Activated T-helper 1 cell treated with Interleukin-2 at 50 U/mL for 16 hours (primary cell): ENCODE results near the gene ANKRD30B.
"Not testable (repeated sequence)": the region's sequence is repeated elsewhere in the genome, so short reads cannot be mapped to it uniquely, and the experiment has no call there.

Experiments
- DNase-seq: peaks from one replicate; pipeline ENCODE4 v3.0.0-alpha.2; 2020; ENCODE audit warnings: low read depth

Gene ANKRD30B, protein sequence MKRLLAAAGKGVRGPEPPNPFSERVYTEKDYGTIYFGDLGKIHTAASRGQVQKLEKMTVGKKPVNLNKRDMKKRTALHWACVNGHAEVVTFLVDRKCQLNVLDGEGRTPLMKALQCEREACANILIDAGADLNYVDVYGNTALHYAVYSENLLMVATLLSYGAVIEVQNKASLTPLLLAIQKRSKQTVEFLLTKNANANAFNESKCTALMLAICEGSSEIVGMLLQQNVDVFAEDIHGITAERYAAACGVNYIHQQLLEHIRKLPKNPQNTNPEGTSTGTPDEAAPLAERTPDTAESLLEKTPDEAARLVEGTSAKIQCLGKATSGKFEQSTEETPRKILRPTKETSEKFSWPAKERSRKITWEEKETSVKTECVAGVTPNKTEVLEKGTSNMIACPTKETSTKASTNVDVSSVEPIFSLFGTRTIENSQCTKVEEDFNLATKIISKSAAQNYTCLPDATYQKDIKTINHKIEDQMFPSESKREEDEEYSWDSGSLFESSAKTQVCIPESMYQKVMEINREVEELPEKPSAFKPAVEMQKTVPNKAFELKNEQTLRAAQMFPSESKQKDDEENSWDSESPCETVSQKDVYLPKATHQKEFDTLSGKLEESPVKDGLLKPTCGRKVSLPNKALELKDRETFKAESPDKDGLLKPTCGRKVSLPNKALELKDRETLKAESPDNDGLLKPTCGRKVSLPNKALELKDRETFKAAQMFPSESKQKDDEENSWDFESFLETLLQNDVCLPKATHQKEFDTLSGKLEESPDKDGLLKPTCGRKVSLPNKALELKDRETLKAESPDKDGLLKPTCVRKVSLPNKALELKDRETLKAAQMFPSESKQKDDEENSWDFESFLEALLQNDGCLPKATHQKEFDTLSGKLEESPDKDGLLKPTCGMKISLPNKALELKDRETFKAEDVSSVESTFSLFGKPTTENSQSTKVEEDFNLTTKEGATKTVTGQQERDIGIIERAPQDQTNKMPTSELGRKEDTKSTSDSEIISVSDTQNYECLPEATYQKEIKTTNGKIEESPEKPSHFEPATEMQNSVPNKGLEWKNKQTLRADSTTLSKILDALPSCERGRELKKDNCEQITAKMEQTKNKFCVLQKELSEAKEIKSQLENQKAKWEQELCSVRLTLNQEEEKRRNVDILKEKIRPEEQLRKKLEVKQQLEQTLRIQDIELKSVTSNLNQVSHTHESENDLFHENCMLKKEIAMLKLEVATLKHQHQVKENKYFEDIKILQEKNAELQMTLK (N-terminal part only)

DNA sequence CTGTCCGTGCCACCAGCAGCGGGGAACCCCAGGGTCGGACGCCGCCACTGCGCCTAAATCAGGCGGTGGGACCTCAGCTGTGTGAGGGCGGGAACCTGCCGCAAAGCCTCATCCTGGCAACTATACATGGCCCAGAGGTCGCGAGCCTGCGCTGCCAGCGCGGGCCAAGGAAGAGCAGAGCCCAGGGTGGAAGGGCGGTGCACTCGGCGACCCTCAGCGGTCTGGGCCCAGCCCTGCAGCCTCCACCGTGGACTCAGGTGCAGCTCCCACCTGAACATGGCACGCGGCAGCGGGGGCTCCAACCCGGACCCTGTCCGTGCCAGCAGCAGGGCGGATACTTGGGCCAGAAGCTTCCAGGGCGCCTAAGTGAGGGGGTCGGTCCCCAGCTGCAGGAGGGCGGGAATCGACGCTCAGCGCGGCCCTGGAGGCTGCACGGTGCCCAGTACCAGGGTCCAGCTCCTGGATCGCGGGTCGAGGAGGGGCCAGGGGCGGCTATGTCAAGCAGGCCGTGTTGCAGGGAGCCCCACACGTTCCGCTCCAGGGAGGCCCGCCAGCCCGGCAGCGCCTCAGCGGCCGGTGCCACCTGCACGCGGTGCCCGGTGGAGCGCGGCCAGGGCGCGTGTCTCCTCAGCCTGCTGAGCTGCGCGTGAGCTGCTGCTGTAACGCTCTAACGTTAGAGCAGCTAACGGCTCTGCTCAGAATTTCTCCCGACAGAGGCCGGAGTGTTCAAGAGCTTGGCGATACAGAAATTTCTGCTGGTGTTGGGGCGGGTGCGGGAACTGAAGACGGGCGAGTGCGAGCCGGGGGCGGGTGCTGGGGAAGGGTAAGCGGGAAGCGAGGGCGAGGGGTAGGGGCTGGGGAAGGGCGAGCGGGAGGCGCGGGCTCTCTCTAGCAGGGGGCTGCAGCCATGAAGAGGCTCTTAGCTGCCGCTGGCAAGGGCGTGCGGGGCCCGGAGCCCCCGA lies at the start of gene ANKRD30B:
Gene ANKRD30B (plus strand): TSS at position 660 of the 962 bp plus-strand sequence. CDS start 248 bp downstream, at position 908.
- no peak for DNase-seq

- DNase-seq, result not testable (repeated sequence)
Observed at GRCh38 chr18:14701286-14702040, 46.5 kb upstream of the ANKRD30B start.

- not testable (repeated sequence) for DNase-seq
Observed at GRCh38 chr18:14709761-14710160, 38.2 kb upstream of the ANKRD30B start.

GRCh38 chr18:14721569-14721968 lies 26.4 kb upstream of the ANKRD30B start:
- not testable (repeated sequence) for DNase-seq

GRCh38 chr18:14739056-14739455 lies 8.9 kb upstream of the ANKRD30B start:
- not testable (repeated sequence) for DNase-seq

GRCh38 chr18:14746897-14747296 lies 1.1 kb upstream of the ANKRD30B start:
- DNase-seq, result no peak

- no peak for DNase-seq
Observed at GRCh38 chr18:14748496-14748895, 524 bp downstream of the ANKRD30B start.

DNA sequence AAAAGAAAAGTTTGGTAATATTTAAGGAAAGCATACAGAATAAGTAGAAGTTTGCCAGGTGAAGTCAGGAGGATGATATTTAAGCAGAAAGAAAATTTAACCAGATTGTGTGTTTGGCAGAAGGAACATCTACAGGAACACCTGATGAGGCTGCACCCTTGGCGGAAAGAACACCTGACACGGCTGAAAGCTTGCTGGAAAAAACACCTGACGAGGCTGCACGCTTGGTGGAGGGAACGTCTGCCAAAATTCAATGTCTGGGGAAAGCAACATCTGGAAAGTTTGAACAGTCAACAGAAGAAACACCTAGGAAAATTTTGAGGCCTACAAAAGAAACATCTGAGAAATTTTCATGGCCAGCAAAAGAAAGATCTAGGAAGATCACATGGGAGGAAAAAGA lies 15.6 kb downstream of the ANKRD30B start:
- DNase-seq, result not testable (repeated sequence)

DNA sequence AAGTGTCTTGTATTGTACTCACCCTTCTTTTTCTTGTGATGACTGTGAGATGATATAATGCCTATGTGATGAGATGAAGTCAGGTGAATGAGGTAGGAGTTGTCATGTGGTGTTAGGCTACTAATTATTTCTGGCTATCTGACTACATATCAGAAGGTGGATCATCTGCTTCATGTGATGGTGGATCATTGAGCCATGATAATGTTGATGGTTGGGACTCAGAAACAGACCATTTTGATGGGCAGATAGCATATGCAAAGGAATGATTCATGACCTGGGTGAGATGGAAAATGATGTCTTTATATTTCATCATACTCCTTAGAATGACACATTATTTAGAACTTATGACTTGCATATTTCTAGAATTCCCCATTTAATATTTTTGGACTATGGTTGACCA lies 19.5 kb downstream of the ANKRD30B start:
- no peak for DNase-seq

GRCh38 chr18:14768241-14768640 lies 20.3 kb downstream of the ANKRD30B start:
- DNase-seq, result no peak

GRCh38 chr18:14769381-14769780 lies 21.4 kb downstream of the ANKRD30B start:
- no peak for DNase-seq

DNA sequence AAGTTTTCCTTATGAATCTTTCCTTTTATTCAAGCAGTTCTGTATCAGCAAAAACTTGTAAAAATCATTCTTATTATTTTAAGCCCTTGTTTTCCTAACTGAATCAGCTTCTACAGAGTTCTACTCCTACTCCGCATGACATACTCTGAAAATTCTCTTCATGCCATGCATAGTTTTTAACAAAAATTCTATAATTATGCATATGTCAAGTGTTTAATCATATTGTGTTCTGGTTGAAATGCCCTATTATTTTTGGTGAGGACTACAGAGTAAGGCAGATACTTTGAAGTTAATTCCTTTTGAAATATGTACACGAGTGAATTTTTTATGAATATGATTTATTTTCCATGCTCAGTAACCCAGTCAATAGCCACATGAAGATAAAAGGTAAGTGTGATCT lies 28.8 kb downstream of the ANKRD30B start:
- DNase-seq, result no peak

GRCh38 chr18:14781671-14782070 lies 33.7 kb downstream of the ANKRD30B start:
- DNase-seq, result no peak

GRCh38 chr18:14784133-14784532 lies 36.2 kb downstream of the ANKRD30B start:
- DNase-seq, result no peak

GRCh38 chr18:14796876-14797275 lies 48.9 kb downstream of the ANKRD30B start:
- DNase-seq, result not testable (repeated sequence)

DNA sequence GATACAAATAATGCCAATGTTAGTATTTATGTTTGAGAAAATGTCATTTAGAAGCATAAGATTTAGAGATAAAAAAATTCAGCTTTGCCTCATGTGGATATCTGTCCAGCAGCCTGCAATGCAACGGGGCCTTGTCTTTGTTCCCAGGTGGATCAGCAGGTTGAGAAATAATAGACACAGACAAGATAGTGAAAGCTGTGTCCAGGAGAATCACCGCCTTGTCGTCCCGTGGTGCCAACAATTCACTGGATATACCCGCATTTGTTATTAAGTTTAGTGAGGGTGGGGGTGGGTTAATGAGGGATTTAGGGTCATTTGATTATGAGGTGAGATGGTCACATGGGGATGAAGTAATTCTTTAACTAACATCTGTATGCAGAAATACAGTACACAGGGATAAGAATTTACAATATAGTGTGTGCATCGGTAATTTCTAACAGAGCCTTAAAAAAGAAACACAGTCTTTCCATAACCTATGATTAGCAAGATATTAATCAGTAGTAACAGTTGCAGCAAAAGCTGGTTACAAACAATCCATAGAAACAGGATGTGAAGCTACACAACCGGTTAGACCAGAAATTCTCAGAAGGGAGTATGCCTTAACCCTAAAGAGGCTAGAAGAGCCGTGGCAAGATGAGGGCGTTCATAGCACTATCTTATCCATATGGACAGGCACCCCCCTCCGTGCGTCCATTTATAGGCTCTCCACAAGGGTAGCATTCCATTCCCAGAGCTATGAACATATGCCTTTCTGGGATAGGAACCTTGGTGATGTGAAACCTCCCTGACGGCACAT lies 50.2 kb downstream of the ANKRD30B start:
- DNase-seq, result not testable (repeated sequence)

DNA sequence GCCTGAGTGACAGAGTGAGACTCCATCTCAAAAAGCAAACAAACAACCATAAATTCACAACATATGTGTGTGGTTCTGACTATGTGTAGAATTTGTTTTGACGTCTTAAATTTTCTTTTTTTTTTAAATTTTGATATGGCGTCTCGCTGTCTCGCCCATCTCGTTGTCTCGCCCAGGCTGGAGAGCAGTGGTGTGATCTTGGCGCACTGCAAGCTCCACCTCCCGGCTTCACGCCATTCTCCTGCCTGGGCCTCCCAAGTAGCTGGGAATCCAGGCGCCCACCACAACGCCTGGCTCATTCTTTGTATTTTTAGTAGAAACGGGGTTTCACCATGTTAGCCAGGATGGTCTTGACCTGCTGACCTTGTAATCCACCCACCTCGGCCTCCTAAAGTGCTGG lies 63.1 kb downstream of the ANKRD30B start:
- not testable (repeated sequence) for DNase-seq

DNA sequence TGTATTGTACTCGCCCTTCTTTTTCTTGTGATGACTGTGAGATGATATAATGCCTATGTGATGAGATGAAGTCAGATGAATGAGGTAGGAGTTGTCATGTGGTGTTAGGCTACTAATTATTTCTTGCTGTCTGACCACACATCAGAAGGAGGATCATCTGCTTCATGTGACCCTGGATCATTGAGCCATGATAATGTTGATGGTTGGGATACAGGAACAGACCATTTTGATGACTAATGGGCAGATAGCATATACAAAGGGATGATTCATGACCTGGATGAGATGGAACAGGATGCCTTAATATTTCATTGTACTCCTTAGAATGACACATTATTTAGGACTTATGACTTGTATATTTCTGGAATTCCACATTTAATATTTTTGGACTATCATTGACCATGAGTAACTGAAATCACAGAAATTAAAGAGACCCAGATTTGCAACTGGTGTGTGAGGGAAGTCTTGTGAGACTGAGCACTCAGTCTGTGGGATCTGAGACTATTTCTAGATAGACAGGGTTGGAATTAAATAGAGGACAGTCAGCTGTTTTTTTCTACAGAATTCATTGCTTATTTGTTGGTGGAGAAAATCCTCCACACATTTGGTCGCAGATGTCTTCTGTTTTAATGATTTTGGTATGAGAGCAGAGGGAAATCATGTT lies 79.1 kb downstream of the ANKRD30B start:
- DNase-seq, result not testable (repeated sequence)

DNA sequence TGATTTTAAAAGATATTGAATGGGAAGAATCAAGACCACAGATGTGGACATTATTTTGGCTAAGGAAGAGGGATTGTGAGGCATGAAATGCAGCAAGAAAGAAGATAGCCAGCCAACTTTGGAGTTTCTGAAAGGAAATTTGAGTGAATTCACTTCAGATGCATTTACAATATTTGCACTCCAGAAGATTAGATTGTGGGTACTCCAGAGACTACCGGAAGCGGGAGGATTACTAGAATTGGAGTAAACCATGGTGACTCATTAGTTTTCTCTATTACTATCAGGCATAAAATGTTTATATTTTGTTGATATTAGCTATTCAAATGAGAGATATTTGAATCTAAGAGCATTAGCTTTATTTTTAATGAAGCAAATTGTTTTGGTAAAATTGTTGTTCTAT lies 93.6 kb downstream of the ANKRD30B start:
- DNase-seq, result not testable (repeated sequence)
